HG02973 (cell line): ENCODE measurements around the gene PPP1R8.

Experiments used
- ATAC-seq: cut with Tn5 transposase; IDR thresholded peaks from one replicate; pipeline ENCODE4 v1.9.1; 2021; ENCODE audit warnings: moderate library complexity; ENCODE audit not compliant: unreplicated experiment

The PPP1R8 gene

DNA sequence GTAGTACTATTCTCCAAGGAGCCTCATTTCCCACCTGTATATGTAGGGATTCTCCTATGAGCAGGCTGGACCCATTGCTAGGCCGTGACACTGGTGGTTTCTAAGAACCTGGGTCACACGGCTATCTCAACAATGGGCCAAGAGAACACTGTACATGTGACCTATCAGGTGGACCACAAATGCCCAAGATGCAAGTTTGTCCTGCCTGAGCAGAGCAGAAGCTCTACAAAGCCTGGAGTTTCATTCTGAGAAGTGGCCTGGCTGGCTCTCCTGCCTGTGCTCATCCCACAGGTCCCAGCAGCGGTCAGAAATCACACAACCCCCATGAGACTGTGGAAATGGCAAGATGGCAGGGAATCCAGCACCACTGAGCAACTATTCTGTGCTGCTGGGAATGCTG lies 58.9 kb downstream of the PPP1R8 start:
- no peak for ATAC-seq

DNA sequence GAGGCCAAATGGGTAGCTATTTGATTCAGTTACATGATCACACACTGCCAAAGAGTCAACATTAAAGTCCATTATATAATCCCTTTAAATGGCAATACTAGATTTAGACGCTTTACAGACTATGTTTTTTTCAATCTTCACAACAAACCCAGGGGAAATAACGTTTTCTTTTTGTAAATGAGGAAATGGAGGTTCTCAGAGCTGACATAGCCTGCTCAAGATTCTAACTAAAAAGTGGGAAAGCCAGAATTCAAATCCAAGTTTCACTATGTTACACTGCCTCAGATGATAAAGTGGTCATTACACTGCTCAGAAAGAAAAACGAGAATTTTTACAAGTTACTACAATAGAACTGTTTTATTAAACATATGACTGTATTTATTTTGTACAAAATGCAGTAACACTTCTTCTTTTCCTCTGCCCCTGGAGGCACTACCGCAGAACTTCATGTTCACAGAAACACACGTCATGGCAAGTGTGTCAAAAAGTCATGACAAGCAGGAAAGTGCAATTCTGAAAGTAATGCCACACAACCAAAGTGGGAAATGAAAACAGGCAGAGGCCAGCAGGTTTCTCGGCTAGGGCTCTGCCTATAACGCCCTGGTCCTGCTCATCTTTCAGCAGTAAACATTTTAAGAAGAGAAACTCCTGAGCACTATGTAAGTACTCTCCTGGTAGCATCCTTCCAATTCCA lies 60.8 kb downstream of the PPP1R8 start:
- peak; percentile 38 for ATAC-seq

DNA sequence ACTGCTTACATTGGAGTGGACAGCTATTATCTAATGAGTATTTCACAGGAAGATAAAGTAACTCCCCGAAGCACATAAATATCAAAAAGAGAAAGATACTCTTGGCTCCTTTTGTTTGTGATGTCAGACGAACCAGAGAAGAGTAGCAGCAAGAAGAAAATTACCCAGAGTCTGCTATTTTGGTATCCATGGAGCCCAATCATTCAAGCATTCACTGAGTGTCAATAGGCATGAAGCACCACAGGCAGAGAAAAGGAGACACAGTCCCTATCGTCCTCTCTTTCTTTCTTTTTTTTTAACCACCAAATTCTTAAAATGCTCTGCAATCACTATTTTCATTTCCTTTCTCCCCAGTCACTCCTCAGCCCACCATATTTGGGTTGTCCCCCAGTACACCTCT lies 63.9 kb downstream of the PPP1R8 start:
- ATAC-seq, result no peak
